DOHH2 (cell line): ENCODE measurements around the gene CD207.

Source experiments
- EZH2phosphoT487 ChIP-seq: fragments of 200-600 bp; sonication (generic); IDR thresholded peaks from 2 replicates; pipeline ENCODE4 v1.6.1; 2017; ENCODE audit warnings: borderline replicate concordance, mild to moderate bottlenecking, antibody characterized with exemption, low read length, moderate library complexity, mixed read lengths
- TF ChIP-seq, protein P1 (sequence below): fragments of 200-600 bp; sonication (generic); IDR thresholded peaks from one replicate; pipeline ENCODE4 v1.5.1; 2014; ENCODE audit warnings: antibody characterized with exemption, mild to moderate bottlenecking, low read depth, low read length; ENCODE audit not compliant: poor library complexity, severe bottlenecking

DNA sequence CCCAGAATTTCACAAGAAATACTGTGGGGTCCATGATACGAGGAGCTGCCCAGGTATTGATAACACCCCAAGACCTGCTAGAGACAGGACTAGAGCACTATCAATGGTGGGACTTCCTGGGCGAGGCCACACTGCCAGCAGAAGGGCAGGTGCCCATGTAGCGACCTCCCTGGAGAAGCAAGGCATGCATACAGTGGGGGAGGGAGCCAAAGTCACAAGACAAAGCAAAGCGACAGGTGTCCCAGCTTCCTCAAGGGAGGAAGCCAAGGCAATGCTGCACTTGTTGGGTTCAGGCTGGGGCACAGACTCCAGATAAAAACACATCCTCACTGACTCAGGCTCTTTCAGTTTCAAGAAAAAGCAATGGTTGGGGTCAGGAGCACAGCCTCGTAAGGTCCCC lies 7.5 kb downstream of the CD207 start:
- TF ChIP-seq, protein P1, sequence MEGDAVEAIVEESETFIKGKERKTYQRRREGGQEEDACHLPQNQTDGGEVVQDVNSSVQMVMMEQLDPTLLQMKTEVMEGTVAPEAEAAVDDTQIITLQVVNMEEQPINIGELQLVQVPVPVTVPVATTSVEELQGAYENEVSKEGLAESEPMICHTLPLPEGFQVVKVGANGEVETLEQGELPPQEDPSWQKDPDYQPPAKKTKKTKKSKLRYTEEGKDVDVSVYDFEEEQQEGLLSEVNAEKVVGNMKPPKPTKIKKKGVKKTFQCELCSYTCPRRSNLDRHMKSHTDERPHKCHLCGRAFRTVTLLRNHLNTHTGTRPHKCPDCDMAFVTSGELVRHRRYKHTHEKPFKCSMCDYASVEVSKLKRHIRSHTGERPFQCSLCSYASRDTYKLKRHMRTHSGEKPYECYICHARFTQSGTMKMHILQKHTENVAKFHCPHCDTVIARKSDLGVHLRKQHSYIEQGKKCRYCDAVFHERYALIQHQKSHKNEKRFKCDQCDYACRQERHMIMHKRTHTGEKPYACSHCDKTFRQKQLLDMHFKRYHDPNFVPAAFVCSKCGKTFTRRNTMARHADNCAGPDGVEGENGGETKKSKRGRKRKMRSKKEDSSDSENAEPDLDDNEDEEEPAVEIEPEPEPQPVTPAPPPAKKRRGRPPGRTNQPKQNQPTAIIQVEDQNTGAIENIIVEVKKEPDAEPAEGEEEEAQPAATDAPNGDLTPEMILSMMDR = no peak
- TF ChIP-seq EZH2phosphoT487 = no peak
